Lower leg skin (tissue), 3 donors: ENCODE data around the gene LZTR1.

Experiments
- POLR2A ChIP-seq, 2 donors: fragments of 450-650 bp; IDR thresholded peaks; one replicate each; pipeline ENCODE4 v1.6.1; 2016 to 2017; ENCODE audit warnings: antibody characterized with exemption in 2 of 2, mild to moderate bottlenecking in 1 of 2, moderate library complexity in 1 of 2
- TF ChIP-seq, protein P1 (sequence below), 3 donors: fragments of 450-650 bp; IDR thresholded peaks; one replicate each; pipeline ENCODE4 v1.5.1; 2016; ENCODE audit warnings: antibody characterized with exemption in 3 of 3, mild to moderate bottlenecking in 3 of 3, moderate library complexity in 2 of 3

DNA sequence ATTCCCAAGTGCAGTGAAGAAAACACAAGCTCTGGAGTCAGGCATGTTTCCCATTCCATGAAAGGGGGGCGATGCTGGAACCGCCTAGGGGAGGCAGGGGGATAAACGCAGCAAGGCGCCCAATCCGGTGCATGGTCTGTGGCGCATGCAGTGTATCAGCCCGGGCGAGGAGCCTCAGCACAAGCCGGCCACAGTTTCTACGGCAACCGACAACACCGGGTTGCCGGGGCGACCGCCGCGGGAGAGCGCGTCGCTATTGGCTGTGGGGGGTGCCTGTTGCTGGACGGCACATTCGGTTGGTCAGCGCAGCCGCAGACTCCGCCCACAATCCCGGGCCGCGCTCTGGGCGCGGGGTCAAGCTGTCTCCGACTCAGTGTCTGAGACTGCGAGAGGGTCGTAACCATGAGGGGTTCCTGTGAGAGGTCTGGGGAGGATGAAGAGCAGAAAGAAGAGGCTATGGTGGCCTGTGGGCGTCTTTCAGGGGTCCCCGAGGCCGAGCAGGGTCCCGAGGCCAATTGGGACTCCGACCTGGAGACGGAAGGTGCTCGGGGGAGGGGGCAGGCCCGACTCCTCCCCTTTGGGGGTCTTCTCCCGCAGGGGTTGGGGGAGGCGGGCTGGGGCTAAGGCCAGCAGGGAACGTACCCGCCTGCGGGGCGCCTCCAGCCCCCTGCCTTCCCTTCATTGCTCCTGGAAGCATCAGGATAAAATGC lies 63.6 kb downstream of the LZTR1 start, which contains the start of gene LRRC74B:
- TF ChIP-seq, protein P1, sequence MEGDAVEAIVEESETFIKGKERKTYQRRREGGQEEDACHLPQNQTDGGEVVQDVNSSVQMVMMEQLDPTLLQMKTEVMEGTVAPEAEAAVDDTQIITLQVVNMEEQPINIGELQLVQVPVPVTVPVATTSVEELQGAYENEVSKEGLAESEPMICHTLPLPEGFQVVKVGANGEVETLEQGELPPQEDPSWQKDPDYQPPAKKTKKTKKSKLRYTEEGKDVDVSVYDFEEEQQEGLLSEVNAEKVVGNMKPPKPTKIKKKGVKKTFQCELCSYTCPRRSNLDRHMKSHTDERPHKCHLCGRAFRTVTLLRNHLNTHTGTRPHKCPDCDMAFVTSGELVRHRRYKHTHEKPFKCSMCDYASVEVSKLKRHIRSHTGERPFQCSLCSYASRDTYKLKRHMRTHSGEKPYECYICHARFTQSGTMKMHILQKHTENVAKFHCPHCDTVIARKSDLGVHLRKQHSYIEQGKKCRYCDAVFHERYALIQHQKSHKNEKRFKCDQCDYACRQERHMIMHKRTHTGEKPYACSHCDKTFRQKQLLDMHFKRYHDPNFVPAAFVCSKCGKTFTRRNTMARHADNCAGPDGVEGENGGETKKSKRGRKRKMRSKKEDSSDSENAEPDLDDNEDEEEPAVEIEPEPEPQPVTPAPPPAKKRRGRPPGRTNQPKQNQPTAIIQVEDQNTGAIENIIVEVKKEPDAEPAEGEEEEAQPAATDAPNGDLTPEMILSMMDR (IDR thresholded peaks at IDR 0.05), result no peak
- TF ChIP-seq POLR2A (IDR thresholded peaks at IDR 0.05), result no peak
